HepG2 (cell line): ENCODE data around the gene PBOV1. TPM values are rescaled to one million over a fixed set of nuclear protein-coding genes. Genes with fewer than 3 reads are reported as not detected.

Source experiments
- ATAC-seq: fragments of 200-7000 bp; cut with Tn5 transposase; 3 replicates; pipeline ENCODE4 v1.9.1; 2020; ENCODE audit warnings: mild to moderate bottlenecking, moderate library complexity
- BruUV-seq: library from RNA; stranded (reverse); fragments of 400-500 nt; replicated peaks from 2 replicates; lab custom pipeline; 2021; lab: Mats Ljungman, UMichigan
- CTCF ChIA-PET: fragments of 300-600 bp; formaldehyde crosslinking; extraction: SDS; loops from one replicate; lab custom pipeline; 2021; ENCODE audit warnings: low total read pairs, inconsistent platforms, low intra/inter-chr PET ratio; lab: Yijun Ruan, JAX
- POLR2A ChIA-PET: fragments of 350-600 bp; sonication (Branson Sonifier 250); formaldehyde crosslinking; loops from one replicate; lab custom pipeline; 2020; ENCODE audit warnings: antibody characterized with exemption, inconsistent platforms; lab: Yijun Ruan, JAX
- DNase-seq: peaks from one replicate; pipeline ENCODE4 v3.0.0-alpha.2; 2015; ENCODE audit warnings: low spot score
- FAIRE-seq: peaks from 3 replicates; lab custom pipeline; 2011; peaks lifted over from hg19 to GRCh38; lab: Jason Lieb, UNC
- H2AFZ ChIP-seq: one replicate; pipeline ENCODE4 v1.6.1; 2011; ENCODE audit warnings: low read length, inconsistent platforms
- H3K27ac ChIP-seq: fragments of 300-600 bp; 3 replicates; pipeline ENCODE4 v1.8.0; 2011; ENCODE audit warnings: mixed run types, mild to moderate bottlenecking, mixed read lengths, low read length, inconsistent platforms; ENCODE audit not compliant: insufficient read depth; ENCODE audit errors: extremely low read length
- H3K27me3 ChIP-seq, 2 experiments: fragments of 200-600 bp in 1 of 2; 2 replicates in 1 of 2; 3 replicates in 1 of 2; pipeline versions ENCODE4 v1.6.0 to v1.8.0; 2011; ENCODE audit warnings: low read length in 2 of 2, mild to moderate bottlenecking in 2 of 2, moderate library complexity in 2 of 2, inconsistent platforms in 1 of 2; ENCODE audit not compliant: insufficient read depth in 2 of 2, control insufficient read depth in 1 of 2
- H3K36me3 ChIP-seq, 2 experiments: fragments of 200-600 bp in 1 of 2; replicated peaks in 1 of 2; 2 replicates in 1 of 2; 3 replicates in 1 of 2; pipeline versions ENCODE4 v1.5.1 to v1.8.0; 2011; ENCODE audit warnings: low read length in 2 of 2, inconsistent platforms in 1 of 2; ENCODE audit not compliant: insufficient read depth in 2 of 2, control insufficient read depth in 1 of 2
- H3K4me1 ChIP-seq: 2 replicates; pipeline ENCODE4 v1.5.1; 2012; ENCODE audit warnings: low read length, inconsistent platforms; ENCODE audit not compliant: insufficient read depth
- H3K4me2 ChIP-seq: 2 replicates; pipeline ENCODE4 v1.6.0; 2011; ENCODE audit warnings: low read depth, low read length, inconsistent platforms
- H3K4me3 ChIP-seq, 3 experiments: fragments of 200-600 bp in 1 of 3; sonication (generic), shearing (Covaris generic) in 1 of 3; replicated peaks in 1 of 3; 2 replicates each; pipeline ENCODE4 v1.5.1; 2011 to 2016; ENCODE audit warnings: low read length in 3 of 3, inconsistent platforms in 2 of 3, low read depth in 2 of 3, mild to moderate bottlenecking in 2 of 3, control low read depth in 1 of 3, mixed read lengths in 1 of 3; ENCODE audit not compliant: insufficient read depth in 1 of 3
- H3K79me2 ChIP-seq: one replicate; pipeline ENCODE4 v1.6.1; 2011; ENCODE audit warnings: low read length, inconsistent platforms; ENCODE audit not compliant: insufficient read depth
- H3K9ac ChIP-seq: 2 replicates; pipeline ENCODE4 v1.6.0; 2011; ENCODE audit warnings: mild to moderate bottlenecking, low read depth, low read length, inconsistent platforms; ENCODE audit not compliant: insufficient read depth
- H3K9me3 ChIP-seq: 2 replicates; pipeline ENCODE4 v1.5.1; 2012; ENCODE audit warnings: mild to moderate bottlenecking, low read length
- H4K20me1 ChIP-seq: 2 replicates; pipeline ENCODE4 v1.6.0; 2011; ENCODE audit warnings: inconsistent platforms, mild to moderate bottlenecking, low read length, moderate library complexity; ENCODE audit not compliant: insufficient read depth
- BHLHE40 ChIP-seq: IDR thresholded peaks from 2 replicates; pipeline ENCODE4 v1.6.1; 2011; ENCODE audit warnings: low read length, improper control_type of control experiment
- DMAP1 ChIP-seq: IDR thresholded peaks from 2 replicates; pipeline ENCODE4 v1.6.1; 2016
- MAFF ChIP-seq: IDR thresholded peaks from 2 replicates; pipeline ENCODE4 v1.6.1; 2011; ENCODE audit warnings: low read depth, low read length, improper control_type of control experiment
- MAFK ChIP-seq, 2 experiments: IDR thresholded peaks in 1 of 2; conservative IDR thresholded peaks in 1 of 2; 2 replicates each; pipeline ENCODE4 v1.6.1; 2011; ENCODE audit warnings: improper control_type of control experiment in 2 of 2, low read length in 2 of 2
- MIER3 ChIP-seq: IDR thresholded peaks from 2 replicates; pipeline ENCODE4 v1.6.1; 2016; ENCODE audit warnings: missing compliant biosample characterization, borderline replicate concordance
- MTA1 ChIP-seq: sonication (generic); formaldehyde crosslinking; IDR thresholded peaks from 2 replicates; pipeline ENCODE4 v1.4.0; 2020; ENCODE audit warnings: missing genetic modification reagents, mild to moderate bottlenecking, borderline replicate concordance
- POLR2AphosphoS2 ChIP-seq: IDR thresholded peaks from 2 replicates; pipeline ENCODE4 v1.6.1; 2011; ENCODE audit warnings: low read depth, low read length, improper control_type of control experiment
- POLR2AphosphoS5 ChIP-seq: IDR thresholded peaks from 2 replicates; pipeline ENCODE4 v1.6.1; 2012; ENCODE audit warnings: low read depth, low read length
- RXRB ChIP-seq: IDR thresholded peaks from 2 replicates; pipeline ENCODE4 v1.6.1; 2016; ENCODE audit warnings: borderline replicate concordance, missing genetic modification reagents, missing compliant biosample characterization
- ZNF569 ChIP-seq: sonication (generic); formaldehyde crosslinking; IDR thresholded peaks from 2 replicates; pipeline ENCODE4 v1.5.0; 2020; ENCODE audit warnings: mild to moderate bottlenecking, missing genetic modification reagents, moderate library complexity, borderline replicate concordance
- ZNF766 ChIP-seq: sonication (generic); formaldehyde crosslinking; IDR thresholded peaks from 2 replicates; pipeline ENCODE4 v1.5.0; 2020; ENCODE audit warnings: missing genetic modification reagents, borderline replicate concordance
- ZNF83 ChIP-seq: sonication (generic); formaldehyde crosslinking; IDR thresholded peaks from 2 replicates; pipeline ENCODE4 v1.4.0; 2020; ENCODE audit warnings: missing genetic modification reagents, mild to moderate bottlenecking, borderline replicate concordance
- WGBS: methylation state at CpG from one replicate; pipeline ENCODE4 v1.1.6; 2017; ENCODE audit warnings: low lambda C conversion rate; 5-methylcytosine and 5-hydroxymethylcytosine counted together
- in situ Hi-C: cut with HindIII; loops from 2 replicates; pipeline ENCODE4 v1.10.0; 2017; ENCODE audit warnings: low pct_unique_long_range_greater_than_20kb; ENCODE audit not compliant: extremely low pct_ligation_motif_present
- intact Hi-C: fragments of 100-400 bp; cut with micrococcal nuclease; formaldehyde crosslinking; loops from one replicate; pipeline ENCODE4 v1.10.0; 2022; ENCODE audit not compliant: unreplicated experiment
- polyA plus RNA-seq, 8 experiments: library from polyadenylated mRNA; depleted of rRNA in 3 of 8; stranded (reverse) in 7 of 8; unstranded in 1 of 8; fragments of >200 nt; fragmentation: Illumina TruSeq in 4 of 8; extraction: Trizol in 4 of 8; gene quantifications; 2 replicates each; pipeline versions ENCODE4 v1.2.1 to v1.2.3, GENCODE V29; 2011 to 2016; ENCODE audit warnings: low read depth in 4 of 8, missing spikeins in 1 of 8, mixed read lengths in 1 of 8; ENCODE audit not compliant: insufficient read depth in 1 of 8
- total RNA-seq, 5 experiments: library from RNA; depleted of rRNA; stranded (reverse); fragments of >200 nt; fragmentation: Illumina TruSeq; extraction: Trizol; gene quantifications; 2 replicates each; pipeline ENCODE4 v1.2.3, GENCODE V29; 2016; ENCODE audit warnings: low read depth in 1 of 5

Gene PBOV1
- total and polyA plus RNA-seq, 2 of the 13 experiments (the other 11 are each of a cell fraction or from before 2014, with no cell fraction given) = not detected

DNA sequence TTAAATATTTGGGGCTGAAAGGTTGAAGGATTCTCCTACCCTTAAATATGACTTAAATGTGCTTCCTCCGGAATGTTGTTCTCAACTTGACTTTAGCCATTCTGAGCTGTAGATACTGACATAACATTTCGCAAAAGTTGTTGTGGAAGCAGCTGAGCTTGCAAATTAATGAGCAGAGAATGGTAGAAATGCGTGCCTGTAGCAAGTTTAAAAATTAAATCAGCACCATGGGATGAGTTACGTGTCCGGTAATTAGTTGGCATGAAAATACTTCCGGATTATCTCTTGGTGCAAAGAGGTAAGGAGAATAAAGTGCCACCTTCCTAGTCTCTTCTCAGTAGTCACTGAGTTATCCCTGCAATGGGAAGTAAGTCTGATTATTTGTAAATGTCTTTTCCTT, 23.6 kb upstream of the PBOV1 start:
- H3K27ac ChIP-seq = no peak overlapping the region
- H3K4me2 ChIP-seq = no peak overlapping the region
- WGBS = 83% methylated on average over 6 of the region's 6 CpGs
- H3K4me3 ChIP-seq = no peak overlapping the region
- no peak for ATAC-seq
- no peaks in the 10 kb centered on the region for H4K20me1 ChIP-seq
- no peaks in the 10 kb centered on the region for H3K79me2 ChIP-seq
- H2AFZ ChIP-seq = no peak overlapping the region
- TF ChIP-seq RXRB (no peak), MIER3 (CRISPR knock-in tag) (no peak), ZNF569 (CRISPR knock-in tag) (no peak), MTA1 (no peak), BHLHE40 (no peak), POLR2AphosphoS5 (no peak), ZNF766 (CRISPR knock-in tag) (no peak), MAFF (peak; percentile 70), MAFK (conservative IDR thresholded peaks at IDR 0.05 in 1 of 2, IDR thresholded peaks at IDR 0.05 in 1 of 2; ENCODE audit: low read length in 2 of 2) (peak; percentile 70 to 72), POLR2AphosphoS2 (no peak), ZNF83 (CRISPR knock-in tag) (no peak)
- TF ChIP-seq, all 625 proteins: peak for 2
- no peaks in the 10 kb centered on the region for H3K9me3 ChIP-seq
- no peaks in the 10 kb centered on the region for H3K4me1 ChIP-seq
- H3K9ac ChIP-seq = no peak overlapping the region
- no peaks in the 10 kb centered on the region for H3K36me3 ChIP-seq
- DNase-seq (no peak), FAIRE-seq (peak; percentile 21)
- ChIA-PET CTCF (no interaction called here), POLR2A (no interaction called here)
- in situ Hi-C loops (no loop called here), intact Hi-C loops (no loop called here)
- BruUV-seq = no TSS peak
- no peaks in the 10 kb centered on the region for H3K27me3 ChIP-seq

DNA sequence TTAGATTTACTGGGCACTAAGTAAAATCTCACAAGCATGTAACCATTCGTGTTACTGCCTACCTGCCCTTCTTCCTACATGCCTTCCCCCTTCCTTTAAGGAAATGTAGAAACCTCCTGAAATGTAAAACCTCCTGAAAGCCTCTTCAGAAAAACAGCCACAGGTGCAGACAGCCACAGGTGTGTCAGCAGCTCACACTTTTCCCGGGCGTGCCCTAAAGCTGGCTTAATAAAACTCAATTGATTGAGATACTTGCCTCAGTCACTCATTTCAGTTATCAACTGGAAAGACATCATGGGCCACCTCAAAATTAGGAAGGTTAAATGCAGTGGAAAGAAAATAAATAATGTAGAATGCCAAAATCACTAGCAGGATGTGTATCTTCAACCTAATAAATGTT, 23.1 kb upstream of the PBOV1 start:
- H2AFZ ChIP-seq = no peak overlapping the region
- H3K79me2 ChIP-seq = no peaks in the 10 kb centered on the region
- FAIRE-seq (no peak), ATAC-seq (no peak), DNase-seq (no peak)
- H4K20me1 ChIP-seq = no peaks in the 10 kb centered on the region
- no peak overlapping the region for H3K9ac ChIP-seq
- WGBS = 64% methylated on average over 3 of the region's 3 CpGs
- intact Hi-C loops = no loop called here
- no peak overlapping the region for H3K4me3 ChIP-seq
- CTCF ChIA-PET = no interaction called here
- BruUV-seq = no TSS peak
- H3K27me3 ChIP-seq = no peaks in the 10 kb centered on the region
- H3K27ac ChIP-seq = no peak overlapping the region
- H3K4me2 ChIP-seq = no peak overlapping the region
- H3K36me3 ChIP-seq = no peaks in the 10 kb centered on the region
- no peaks in the 10 kb centered on the region for H3K4me1 ChIP-seq
- no peaks in the 10 kb centered on the region for H3K9me3 ChIP-seq
- in situ Hi-C loops = no loop called here
- POLR2A ChIA-PET = no interaction called here
- no peak for TF ChIP-seq DMAP1 (CRISPR knock-in tag)
